Activated T-cell treated with anti-CD3 and anti-CD28 coated beads, Interleukin-2, amount 50 U/mL, for 4 hours (primary cell): ENCODE measurements around the gene GALNT17. TPM values are rescaled to one million over a fixed set of nuclear protein-coding genes. Genes with fewer than 3 reads are reported as not detected.
"Not testable (repeated sequence)": the region's sequence is repeated elsewhere in the genome, so short reads cannot be mapped to it uniquely, and the experiment has no call there.

ENCODE experiments used
- ATAC-seq, 2 donors: fragments of 200-7000 bp; cut with Tn5 transposase; one replicate each; pipeline ENCODE4 v1.10.0; 2021
- DNase-seq: peaks from one replicate; pipeline ENCODE4 v3.0.0-alpha.2; 2020
- H3K27me3 Mint-ChIP-seq: one replicate; pipeline ENCODE4 v1.8.0; 2021; ENCODE audit warnings: low read depth, mixed read lengths
- H3K36me3 Mint-ChIP-seq: one replicate; pipeline ENCODE4 v1.8.0; 2022; ENCODE audit warnings: mixed read lengths; ENCODE audit not compliant: insufficient read depth
- H3K4me1 Mint-ChIP-seq: one replicate; pipeline ENCODE4 v1.8.0; 2021; ENCODE audit warnings: low read depth, mixed read lengths
- H3K4me3 Mint-ChIP-seq: one replicate; pipeline ENCODE4 v1.8.0; 2021; ENCODE audit warnings: mild to moderate bottlenecking, moderate library complexity, mixed read lengths
- H3K9me3 Mint-ChIP-seq: one replicate; pipeline ENCODE4 v1.8.0; 2021; ENCODE audit warnings: mixed read lengths
- total RNA-seq, 3 donors: library from RNA; stranded (reverse); gene quantifications; one replicate each; pipeline ENCODE4 v1.2.1, GENCODE V29; 2021

GALNT17 gene
- total RNA-seq, 3 donors from 2014 or later: 0.30 TPM; not detected in 2

DNA sequence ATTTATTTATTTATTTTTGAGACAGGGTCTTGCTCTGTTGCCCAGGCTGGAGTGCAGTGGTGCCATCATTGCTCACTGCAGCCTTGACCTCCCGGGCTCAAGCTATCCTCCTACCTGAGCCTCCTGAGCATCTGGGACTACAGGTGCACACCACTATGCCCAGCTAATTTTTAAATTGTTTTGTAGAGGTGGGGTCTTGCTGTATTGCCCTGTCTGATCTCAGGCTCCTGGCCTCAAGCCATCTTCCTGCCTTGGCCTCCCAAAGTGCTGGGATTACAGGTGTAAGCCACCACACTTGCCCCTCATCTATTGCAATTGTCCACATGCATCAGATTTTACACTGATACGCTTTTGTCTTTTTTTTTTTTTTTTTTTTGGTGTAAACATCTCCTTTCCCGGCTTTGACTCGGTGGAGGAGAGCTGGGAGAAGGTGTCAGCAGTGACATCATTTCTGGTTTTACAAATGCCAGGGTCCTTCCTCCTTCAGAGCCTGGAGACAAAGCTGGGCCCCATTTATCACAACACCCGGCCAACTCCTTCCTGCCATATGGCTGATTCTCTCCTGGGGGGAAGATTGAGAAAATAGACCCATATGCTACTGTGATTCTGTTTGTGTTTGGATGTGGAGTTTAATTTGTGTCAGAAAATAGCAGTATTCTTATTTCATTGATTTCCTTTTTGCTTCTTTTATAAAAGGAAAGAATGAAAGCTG, 61.3 kb downstream of the GALNT17 start:
- H3K4me3 Mint-ChIP-seq: no peak overlapping the region
- H3K27me3 Mint-ChIP-seq: no peaks in the 10 kb centered on the region
- H3K9me3 Mint-ChIP-seq: peaks cover 22% of the 10 kb centered on the region
- ATAC-seq: no peak
- no peaks in the 10 kb centered on the region for H3K36me3 Mint-ChIP-seq
- no peaks in the 10 kb centered on the region for H3K4me1 Mint-ChIP-seq
- no peak for DNase-seq

DNA sequence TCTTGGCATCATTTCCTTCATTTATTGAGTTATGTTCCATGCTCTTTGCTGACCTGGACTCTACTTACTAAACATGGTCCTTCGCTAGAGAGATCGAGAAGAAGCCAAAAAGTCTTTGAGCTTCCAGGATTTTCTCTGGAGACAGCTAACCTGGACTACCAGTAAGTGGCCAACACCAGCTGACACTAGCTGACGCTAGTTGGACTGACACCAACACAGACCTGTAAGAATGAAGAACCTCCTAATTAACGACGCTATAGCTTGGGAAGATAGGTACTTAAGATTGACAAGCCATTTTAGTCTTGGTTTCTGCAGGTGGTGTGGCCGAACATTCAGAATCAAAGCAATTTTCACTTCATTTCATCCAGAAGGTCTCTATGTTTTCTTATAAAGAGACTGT, 66.4 kb downstream of the GALNT17 start:
- Mint-ChIP-seq H3K27me3 (no peaks in the 10 kb centered on the region), H3K4me3 (no peak overlapping the region), H3K9me3 (peaks cover 24% of the 10 kb centered on the region), H3K36me3 (no peaks in the 10 kb centered on the region), H3K4me1 (no peaks in the 10 kb centered on the region)
- ATAC-seq: no peak
- no peak for DNase-seq

DNA sequence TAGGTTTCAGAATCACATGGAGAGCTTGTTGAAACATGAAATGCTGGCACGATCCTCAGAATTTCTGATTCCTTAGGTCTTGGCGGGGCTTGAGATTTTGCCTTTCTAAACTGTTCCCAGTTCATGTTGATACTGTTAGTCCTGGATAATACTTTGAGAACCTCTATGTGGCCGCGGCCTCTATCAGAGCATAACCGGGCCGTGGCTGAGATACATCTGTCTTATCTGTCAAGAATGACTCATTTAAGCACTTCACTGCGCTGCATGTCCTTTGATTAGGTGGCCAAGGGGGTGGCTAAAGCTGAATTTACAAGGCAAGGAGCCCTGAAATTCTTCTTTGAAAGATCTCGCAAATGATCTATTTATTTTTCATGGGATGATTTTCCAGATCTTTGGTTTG, 66.9 kb downstream of the GALNT17 start:
- no peak for ATAC-seq
- Mint-ChIP-seq H3K4me1 (no peaks in the 10 kb centered on the region), H3K4me3 (no peak overlapping the region), H3K9me3 (peaks cover 28% of the 10 kb centered on the region), H3K27me3 (no peaks in the 10 kb centered on the region), H3K36me3 (no peaks in the 10 kb centered on the region)
- DNase-seq: no peak

DNA sequence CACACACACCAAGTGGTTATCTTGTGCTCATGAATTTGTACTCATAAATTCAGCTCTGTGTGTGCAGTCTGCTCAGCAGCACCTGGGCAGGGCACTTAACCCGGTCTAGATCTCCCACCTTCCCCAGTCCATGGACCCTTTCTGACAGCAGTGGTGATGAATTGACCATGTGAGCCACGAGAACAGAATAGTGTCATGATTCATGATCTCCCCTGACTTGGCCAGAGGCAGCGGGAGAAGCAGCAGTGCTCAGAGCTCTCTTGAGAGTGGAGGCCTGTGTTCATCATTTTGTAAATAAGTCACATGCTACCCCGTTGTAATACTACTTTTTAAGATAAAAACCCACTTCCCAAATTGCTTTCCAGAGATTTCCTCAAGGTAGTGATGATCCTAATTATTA, 74.2 kb downstream of the GALNT17 start:
- DNase-seq (no peak), ATAC-seq (no peak)
- Mint-ChIP-seq H3K4me1 (no peaks in the 10 kb centered on the region), H3K4me3 (no peak overlapping the region), H3K36me3 (no peaks in the 10 kb centered on the region), H3K9me3 (peaks cover 16% of the 10 kb centered on the region), H3K27me3 (no peaks in the 10 kb centered on the region)

DNA sequence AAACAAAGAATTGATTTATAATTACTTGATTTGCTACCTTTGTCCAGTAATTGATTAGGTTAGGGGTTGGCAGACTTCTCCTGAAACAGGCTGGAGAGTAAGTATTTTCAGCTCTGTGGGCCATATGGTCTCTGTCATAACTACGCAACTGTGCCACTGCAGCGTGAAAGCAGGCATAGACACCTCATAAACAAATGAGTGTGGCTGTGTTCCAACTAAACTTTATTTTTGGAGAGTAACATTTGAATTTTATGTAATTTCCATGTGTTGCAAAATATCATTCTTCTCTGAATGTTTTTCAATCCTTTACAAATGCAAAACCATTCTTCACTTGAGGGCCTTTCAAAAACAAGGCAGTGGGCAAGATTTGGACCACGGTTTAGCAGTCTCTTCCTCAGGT, 76.9 kb downstream of the GALNT17 start:
- DNase-seq: no peak
- H3K27me3 Mint-ChIP-seq: no peaks in the 10 kb centered on the region
- no peaks in the 10 kb centered on the region for H3K36me3 Mint-ChIP-seq
- H3K9me3 Mint-ChIP-seq: peaks cover 7% of the 10 kb centered on the region
- ATAC-seq: no peak
- no peak overlapping the region for H3K4me3 Mint-ChIP-seq
- H3K4me1 Mint-ChIP-seq: no peaks in the 10 kb centered on the region

DNA sequence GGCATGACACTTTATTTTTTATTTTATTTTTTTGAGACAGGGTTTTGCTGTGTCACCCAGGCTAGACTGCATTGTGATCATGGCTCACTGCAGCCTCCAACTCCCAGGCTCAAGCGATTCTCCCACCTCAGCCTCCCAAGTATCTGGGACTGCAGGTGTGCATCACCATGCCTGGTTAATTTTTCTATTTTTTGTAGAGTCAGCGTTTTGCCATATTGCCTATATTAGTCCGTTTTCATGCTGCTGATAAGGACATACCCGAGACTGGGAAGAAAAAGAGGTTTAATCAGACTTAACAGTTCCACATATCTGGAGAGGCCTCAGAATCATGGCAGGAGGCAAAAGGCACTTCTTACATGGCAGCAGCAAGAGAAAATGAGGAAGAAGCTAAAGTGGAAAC, 77.5 kb downstream of the GALNT17 start:
- not testable (repeated sequence) for DNase-seq, H3K4me3 Mint-ChIP-seq, H3K27me3 Mint-ChIP-seq, H3K4me1 Mint-ChIP-seq, H3K36me3 Mint-ChIP-seq, ATAC-seq, H3K9me3 Mint-ChIP-seq

DNA sequence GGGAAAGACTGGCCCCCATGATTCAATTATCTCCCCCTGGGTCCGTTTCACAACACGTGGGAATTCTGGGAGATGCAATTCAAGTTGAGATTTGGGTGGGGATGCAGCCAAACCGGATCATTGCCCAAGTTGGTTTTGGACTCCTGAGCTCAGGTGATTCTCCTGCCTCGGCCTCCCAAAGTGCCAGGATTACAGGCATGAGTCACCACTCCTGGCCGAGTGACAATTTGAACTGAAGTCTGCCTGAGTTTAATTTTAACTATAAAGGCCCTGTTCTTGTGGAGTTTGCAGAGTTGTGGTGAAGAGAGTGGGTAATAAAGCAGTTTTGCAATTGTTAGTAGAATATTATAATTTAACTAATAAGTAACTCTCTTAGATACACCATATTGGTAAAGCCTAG, 78.3 kb downstream of the GALNT17 start:
- Mint-ChIP-seq H3K4me1 (no peaks in the 10 kb centered on the region), H3K4me3 (no peak overlapping the region), H3K27me3 (no peaks in the 10 kb centered on the region), H3K36me3 (no peaks in the 10 kb centered on the region), H3K9me3 (peaks cover 11% of the 10 kb centered on the region)
- no peak for ATAC-seq
- no peak for DNase-seq

DNA sequence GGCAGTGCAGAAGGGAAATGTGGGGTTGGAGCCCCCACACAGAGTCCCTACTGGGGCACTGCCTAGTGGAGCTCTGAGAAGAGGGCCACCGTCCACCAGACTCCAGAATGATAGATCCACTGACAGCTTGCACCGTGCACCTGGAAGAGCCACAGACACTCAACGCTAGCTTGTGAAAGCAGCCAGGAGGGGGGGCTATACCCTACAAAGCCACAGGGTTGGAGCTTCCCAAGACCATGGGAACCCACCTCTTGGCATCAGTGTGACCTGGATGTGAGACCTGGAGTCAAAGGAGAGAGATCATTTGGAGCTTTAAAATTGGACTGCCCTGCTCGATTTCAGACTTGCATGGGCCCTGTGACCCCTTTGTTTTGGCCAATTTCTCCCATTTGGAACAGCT, 80.5 kb downstream of the GALNT17 start:
- not testable (repeated sequence) for H3K27me3 Mint-ChIP-seq, DNase-seq, H3K4me1 Mint-ChIP-seq, H3K4me3 Mint-ChIP-seq, ATAC-seq, H3K36me3 Mint-ChIP-seq
- peaks cover 18% of the 10 kb centered on the region for H3K9me3 Mint-ChIP-seq

DNA sequence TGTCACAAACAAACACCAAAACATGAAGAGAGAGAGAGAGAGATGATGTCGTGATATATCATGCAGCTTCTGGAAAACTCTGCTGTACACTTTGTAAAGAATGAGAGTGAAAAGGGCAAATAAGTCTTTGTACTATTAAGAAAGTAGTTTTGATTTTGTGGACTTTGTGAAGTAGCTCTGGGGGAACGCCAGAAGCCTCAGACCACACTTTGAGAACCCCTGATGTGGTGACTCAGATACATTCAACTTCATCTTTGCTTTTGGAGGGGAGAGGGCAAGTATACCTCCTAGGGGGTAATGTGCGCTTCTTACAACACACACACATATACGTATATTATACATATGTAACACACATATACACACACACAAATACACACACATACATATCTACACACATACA, 84.3 kb downstream of the GALNT17 start:
- no peak overlapping the region for H3K4me3 Mint-ChIP-seq

DNA sequence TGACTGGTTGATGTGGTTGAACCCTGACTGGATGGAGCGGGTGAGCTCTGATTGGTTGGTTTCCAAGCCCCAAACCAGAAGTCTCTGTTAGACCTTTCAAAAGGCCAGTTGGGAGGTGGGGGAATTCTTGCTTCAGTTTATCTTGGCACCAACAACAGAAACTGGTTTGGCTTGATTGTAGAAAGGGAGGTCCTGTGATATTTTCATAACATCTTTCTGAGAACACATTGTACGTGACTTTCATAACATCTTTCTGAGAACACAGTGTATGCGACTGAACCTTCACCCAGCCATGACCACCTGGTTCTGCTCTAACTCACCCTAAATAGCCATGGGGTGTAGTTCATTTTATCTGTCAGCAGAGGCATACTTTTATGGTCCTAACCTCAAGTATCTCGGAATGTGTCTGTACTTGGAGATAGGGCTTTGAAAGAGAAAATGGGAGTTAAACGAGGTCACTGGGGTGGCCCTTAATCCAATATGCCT, 88.3 kb downstream of the GALNT17 start:
- Mint-ChIP-seq H3K4me3 (no peak overlapping the region), H3K36me3 (no peaks in the 10 kb centered on the region), H3K27me3 (no peaks in the 10 kb centered on the region), H3K4me1 (no peaks in the 10 kb centered on the region), H3K9me3 (peaks cover 28% of the 10 kb centered on the region)
- no peak for ATAC-seq
- no peak for DNase-seq

More for the DNA sequence above, 84.3 kb downstream of the GALNT17 start:
- DNase-seq: no peak
- H3K27me3 Mint-ChIP-seq: no peaks in the 10 kb centered on the region
- H3K9me3 Mint-ChIP-seq: peaks cover 30% of the 10 kb centered on the region
- H3K36me3 Mint-ChIP-seq: no peaks in the 10 kb centered on the region
- no peak for ATAC-seq
- H3K4me1 Mint-ChIP-seq: no peaks in the 10 kb centered on the region

DNA sequence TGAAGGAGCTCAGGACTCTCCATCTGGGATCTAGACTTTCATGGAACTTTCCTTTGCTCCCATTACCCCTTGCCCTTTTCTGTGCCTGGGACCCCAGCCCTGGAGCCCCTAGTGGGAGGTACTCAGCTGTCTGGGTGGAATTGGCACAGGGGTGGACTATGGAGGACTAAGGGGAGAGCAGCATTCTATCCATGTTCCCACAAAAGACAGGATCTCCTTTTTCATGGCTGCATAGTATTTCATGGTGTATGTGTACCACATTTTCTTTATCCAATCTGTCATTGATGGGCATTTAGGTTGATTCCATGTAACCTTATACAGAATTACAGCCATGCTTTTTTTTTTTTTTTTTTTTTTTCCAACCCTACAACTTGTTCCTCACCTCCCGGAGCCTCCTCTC, 89.1 kb downstream of the GALNT17 start:
- no peaks in the 10 kb centered on the region for H3K4me1 Mint-ChIP-seq
- no peaks in the 10 kb centered on the region for H3K36me3 Mint-ChIP-seq
- ATAC-seq: no peak
- no peaks in the 10 kb centered on the region for H3K27me3 Mint-ChIP-seq
- no peak for DNase-seq
- H3K9me3 Mint-ChIP-seq: peaks cover 24% of the 10 kb centered on the region
- no peak overlapping the region for H3K4me3 Mint-ChIP-seq

DNA sequence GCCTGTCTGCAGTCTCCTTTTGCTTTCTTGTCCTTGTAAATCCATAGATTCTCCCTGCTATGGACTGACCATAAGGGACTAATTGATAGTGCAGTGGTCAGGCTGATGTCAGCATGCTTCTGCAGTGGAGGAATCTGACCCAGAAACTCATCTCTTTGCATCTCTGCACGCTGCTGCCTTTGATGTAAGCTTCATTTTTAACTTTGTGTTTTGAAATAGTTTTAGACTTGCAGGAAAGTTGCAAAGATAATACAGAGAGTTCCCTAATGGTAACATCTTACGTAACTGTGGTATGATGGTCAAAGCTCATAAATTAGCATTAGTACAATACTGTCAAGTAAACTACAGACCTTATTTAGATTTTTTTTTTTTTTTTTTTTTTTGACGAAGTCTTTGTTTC, 89.6 kb downstream of the GALNT17 start:
- ATAC-seq: no peak
- no peak overlapping the region for H3K4me3 Mint-ChIP-seq
- peaks cover 22% of the 10 kb centered on the region for H3K9me3 Mint-ChIP-seq
- H3K4me1 Mint-ChIP-seq: no peaks in the 10 kb centered on the region
- H3K27me3 Mint-ChIP-seq: no peaks in the 10 kb centered on the region
- H3K36me3 Mint-ChIP-seq: no peaks in the 10 kb centered on the region
- DNase-seq: no peak

DNA sequence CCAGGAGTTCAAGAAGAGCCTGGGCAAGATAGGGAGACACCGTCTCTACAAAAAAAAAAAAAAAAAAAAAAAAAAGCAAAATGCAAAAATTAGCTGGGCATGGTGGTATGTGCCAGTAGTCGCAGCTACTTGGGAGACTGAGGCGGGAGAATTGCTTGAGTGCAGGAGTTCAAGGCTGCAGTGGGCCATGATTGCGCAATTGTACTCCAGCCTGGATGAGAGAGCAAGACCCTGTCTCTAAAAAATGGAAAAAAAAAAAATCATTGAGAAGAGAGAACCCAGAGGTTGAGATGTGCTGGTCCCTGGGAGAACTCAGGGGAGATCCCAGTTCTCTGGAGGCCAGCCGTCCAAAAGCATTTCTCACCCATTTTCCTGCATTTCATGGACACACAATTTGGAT, 95.2 kb downstream of the GALNT17 start:
- H3K36me3 Mint-ChIP-seq: no peaks in the 10 kb centered on the region
- no peak for ATAC-seq

DNA sequence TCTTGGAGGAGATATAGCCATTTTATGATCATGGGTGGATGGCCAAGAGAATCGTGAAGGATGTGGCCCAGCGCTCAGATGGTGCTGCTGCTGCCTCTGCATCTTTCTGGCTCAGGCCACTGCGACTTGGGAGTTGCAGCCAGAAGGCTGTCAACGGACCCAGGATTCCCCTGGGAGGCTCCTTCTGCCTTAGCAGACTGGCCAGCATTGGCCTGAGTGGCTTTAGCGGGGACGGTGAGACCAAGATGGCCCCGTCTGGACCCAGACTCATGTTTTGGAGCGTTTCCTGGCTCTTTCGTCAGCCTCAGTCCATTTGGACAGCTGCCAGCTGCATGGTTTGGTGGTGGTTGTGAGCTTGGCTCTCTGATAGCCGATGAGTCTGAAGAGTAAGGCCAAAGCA, 97.2 kb downstream of the GALNT17 start:
- Mint-ChIP-seq H3K9me3 (peaks cover 29% of the 10 kb centered on the region), H3K36me3 (no peaks in the 10 kb centered on the region), H3K27me3 (no peaks in the 10 kb centered on the region), H3K4me3 (no peak overlapping the region), H3K4me1 (no peaks in the 10 kb centered on the region)
- DNase-seq (no peak), ATAC-seq (no peak)

More for the DNA sequence above, 95.2 kb downstream of the GALNT17 start:
- no peak for DNase-seq
- H3K9me3 Mint-ChIP-seq: peaks cover 27% of the 10 kb centered on the region
- H3K4me3 Mint-ChIP-seq: no peak overlapping the region
- no peaks in the 10 kb centered on the region for H3K4me1 Mint-ChIP-seq
- H3K27me3 Mint-ChIP-seq: no peaks in the 10 kb centered on the region

DNA sequence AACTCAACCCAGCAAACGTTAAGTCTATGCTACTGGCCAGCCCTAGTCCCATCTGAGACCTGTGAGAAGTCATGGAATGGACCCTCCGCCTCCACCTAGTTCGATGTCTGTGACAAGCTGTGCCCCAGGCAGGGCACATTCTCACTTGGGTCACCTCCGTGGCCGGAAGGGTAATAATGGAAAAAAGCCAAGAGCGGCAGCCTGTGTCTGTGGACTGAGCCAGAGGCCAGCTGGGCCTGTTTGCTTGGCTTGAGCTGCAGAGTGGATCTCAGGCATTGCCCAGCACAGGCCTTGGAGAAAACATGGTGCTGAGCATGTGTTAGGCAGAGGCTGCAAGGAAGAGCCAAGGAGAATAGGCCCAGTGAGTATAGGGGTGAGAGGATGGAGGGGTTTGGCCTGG, 97.8 kb downstream of the GALNT17 start:
- no peak for ATAC-seq
- no peak overlapping the region for H3K4me3 Mint-ChIP-seq
- H3K36me3 Mint-ChIP-seq: no peaks in the 10 kb centered on the region
- H3K9me3 Mint-ChIP-seq: peaks cover 29% of the 10 kb centered on the region
- no peak for DNase-seq
- H3K4me1 Mint-ChIP-seq: no peaks in the 10 kb centered on the region
- no peaks in the 10 kb centered on the region for H3K27me3 Mint-ChIP-seq
